GM18507 (cell line): ENCODE results near the gene CLDN24.
"Not testable (repeated sequence)": the region's sequence is repeated elsewhere in the genome, so short reads cannot be mapped to it uniquely, and the experiment has no call there.

Source experiments
- DNase-seq: peaks from one replicate; pipeline ENCODE4 v3.0.0; 2011; ENCODE audit warnings: low read depth; ENCODE audit not compliant: insufficient read length; ENCODE audit errors: extremely low spot score
- FAIRE-seq: peaks from 2 replicates; lab custom pipeline; 2011; peaks lifted over from hg19 to GRCh38; lab: Jason Lieb, UNC

CLDN24 gene

DNA sequence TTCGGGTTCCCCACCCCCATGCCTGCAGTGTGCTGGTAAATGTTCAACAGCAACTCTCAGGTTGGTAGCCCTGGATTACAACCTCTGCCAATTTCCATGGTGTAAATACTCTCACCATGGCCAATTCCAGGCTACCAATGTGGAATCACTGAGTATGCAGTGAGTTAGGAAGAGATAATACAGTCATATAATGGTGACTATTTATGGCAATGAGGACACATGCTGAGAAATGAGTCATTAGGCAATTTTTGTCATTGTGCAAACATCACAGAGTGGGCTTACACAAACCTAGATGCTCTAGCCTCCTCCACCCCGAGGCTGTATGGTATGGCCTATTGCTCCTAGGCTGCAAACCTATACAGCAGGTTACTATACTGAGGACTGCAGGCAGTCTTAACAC is 4.6 kb upstream of the CLDN24 start:
- FAIRE-seq (no peak), DNase-seq (no peak)

DNA sequence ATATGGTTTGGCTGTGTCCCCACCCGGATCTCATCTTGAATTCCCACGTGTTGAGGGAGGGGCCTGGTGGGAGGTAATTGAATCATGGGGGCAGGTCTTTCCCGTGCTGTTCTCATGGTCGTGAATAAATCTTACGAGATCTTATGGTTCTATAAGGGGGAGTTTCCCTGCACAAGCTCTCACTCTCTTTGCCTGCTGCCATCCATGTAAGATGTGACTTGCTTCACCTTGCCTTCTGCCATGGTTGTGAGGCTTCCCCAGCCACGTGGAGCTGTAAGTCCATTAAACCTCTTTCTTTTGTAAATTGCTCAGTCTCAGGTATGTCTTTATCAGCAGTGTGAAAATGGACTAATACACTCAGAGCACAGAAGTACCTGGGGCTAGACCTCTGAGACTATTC is 4.2 kb upstream of the CLDN24 start:
- not testable (repeated sequence) for FAIRE-seq, DNase-seq

DNA sequence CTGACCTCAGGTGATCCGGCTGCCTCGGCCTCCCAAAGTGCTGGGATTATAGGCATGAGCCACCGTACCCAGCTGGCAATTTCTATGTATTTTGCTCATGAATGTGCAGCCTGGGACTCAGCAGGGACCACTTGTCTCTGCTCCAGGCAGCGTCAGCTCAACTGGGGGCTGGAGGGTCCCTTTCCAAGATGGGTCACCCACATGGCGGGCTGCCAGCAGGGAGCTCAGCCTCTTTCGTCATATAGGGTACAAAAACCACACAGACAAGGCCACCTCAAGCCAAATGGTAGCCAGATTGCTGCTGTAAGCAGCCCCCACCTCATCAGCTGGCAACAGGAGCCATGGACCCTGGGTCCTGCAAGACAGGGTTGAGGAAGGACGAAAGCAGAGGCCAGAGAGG is 2.4 kb upstream of the CLDN24 start:
- no peak for FAIRE-seq
- DNase-seq: no peak

DNA sequence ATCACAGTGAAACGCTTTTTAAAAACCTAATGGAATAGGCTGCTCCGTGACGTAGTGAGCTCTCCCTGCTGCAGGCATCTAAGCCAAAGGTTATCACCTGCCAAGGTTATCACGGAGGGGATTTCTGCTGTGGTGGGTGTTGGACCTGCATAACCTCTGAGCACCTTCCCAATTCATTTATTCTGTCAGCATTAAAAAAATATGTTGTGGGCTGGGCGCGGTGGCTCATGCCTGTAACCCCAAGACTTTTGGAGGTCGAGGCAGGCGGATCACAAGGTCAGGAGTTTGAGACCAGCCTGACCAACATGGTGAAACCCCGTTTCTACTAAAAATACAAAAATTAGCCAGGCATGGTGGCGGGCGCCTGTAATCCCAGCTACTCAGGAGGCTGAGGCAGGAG is 1.8 kb upstream of the CLDN24 start:
- not testable (repeated sequence) for DNase-seq, FAIRE-seq

DNA sequence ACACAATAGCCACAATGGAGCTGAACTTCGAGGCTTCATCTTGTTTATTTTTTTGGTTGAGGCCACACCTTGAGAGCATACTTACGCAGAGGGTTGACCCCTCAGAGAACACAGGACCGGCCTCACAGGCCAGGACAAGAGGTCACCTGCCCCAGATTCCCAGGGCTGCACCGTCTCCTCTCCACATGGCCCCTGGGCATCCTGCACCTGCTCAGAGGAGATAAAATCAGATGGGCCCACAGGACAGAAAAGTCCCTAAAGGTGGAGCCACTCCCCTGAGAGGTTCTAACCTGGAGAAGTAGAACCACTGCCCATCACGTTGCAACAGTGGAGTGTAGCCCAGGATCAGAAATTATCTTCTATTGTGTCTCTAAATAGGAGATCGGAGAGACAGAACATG is 1.1 kb upstream of the CLDN24 start:
- DNase-seq (no peak), FAIRE-seq (no peak)

DNA sequence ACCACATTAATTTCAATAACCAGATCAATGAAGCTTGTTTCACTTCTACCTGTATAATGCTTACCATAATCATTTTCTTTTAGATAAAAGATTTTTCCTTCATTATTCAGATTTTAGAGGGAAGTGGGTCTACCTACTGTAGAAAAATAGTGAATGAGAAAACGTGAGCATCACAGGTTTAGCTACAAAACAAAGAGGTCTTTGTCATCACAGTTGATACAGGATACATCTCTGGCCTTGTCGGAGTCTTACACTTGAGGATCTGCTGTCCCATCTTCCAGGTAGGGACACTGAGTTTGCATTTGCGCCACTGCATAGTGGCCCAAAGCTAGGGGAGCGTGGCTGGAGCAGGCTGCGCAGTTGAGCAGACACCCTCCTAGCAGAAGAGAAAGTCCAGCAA is 710 bp downstream of the CLDN24 start:
- DNase-seq: no peak
- no peak for FAIRE-seq

DNA sequence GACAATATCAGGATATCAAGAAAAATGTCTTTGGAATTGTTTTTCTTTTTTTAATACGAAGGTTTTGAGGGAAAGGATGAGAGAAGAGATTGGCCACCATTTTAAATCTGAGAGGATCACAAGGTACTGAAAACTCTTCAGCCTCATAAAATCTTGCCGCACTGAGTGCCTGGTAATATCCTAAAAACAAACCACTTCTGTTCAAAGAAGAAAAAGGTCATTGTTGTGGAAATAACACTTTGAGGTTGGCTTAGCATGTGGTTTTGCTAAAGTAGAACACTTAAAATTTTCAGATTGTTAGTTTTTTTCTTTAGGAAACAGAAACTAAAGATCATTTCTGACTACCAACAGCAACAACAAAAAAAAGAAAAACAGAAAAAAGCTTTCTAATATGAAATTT is 1.1 kb downstream of the CLDN24 start:
- FAIRE-seq: peak; percentile 46
- no peak for DNase-seq

DNA sequence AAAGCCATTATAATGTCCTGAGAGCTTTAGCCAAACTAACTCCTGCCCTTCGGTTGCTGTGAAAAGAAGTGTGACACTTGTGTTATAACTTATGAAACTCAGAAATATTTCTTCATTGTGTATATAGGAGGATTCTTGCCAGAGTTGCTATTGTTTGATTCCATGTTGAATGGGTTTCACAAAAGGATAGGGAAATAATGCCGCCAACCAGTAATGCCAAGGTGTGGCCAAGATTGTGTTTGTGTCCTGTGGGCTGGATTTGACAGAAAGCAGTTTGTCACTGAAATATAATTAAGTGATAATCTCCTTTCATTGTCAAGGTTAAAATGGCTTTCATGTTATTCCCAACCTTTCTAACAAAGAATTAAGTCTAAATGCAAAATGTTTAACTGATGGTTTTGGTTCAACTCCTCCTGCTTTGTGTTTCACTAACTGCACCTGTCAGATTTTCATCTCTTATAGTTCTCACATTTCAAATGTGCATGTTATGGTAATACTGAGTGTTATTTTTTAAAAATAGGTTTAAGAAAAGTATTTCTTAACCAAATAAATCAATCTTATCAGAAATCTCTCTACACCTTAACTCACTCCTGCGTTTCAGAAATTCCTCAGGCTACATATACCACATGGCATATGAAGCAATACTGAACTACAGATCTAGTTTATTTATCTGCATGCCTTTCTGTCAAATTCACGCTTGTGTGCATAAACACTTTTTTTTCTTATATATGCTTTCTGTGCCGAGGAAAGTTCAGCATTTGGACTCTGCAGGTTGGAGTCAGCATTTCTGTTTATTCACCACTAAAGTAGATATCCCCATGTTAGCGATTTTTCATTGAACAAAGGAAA is 1.8 kb downstream of the CLDN24 start, which contains the start of gene CLDN22:
CLDN22 (minus strand) TSS at position 66 of the 849 bp plus-strand sequence; CDS start at position 8, 58 bp downstream.
- DNase-seq: no peak
- peak; percentile 12 for FAIRE-seq

DNA sequence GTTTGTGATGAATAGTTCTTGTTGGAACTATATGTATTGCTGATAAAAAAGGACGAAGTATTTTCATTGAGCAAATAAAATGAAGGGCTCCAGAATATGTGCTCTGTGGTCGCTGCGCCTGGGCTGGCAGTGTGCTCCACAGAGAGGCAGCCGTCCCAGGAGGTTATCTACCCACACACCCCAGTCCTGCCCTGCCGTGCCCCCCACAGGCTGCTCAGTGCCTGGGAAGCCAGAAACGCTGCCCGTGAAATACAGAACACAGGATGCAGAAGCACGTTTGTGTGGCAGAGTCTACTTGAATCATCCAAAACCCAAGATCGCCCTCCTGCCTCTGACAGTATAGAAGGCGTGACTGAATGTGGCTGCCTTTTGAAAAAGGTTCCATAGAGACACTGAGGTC is 3.6 kb downstream of the CLDN24 start:
- no peak for DNase-seq
- no peak for FAIRE-seq

DNA sequence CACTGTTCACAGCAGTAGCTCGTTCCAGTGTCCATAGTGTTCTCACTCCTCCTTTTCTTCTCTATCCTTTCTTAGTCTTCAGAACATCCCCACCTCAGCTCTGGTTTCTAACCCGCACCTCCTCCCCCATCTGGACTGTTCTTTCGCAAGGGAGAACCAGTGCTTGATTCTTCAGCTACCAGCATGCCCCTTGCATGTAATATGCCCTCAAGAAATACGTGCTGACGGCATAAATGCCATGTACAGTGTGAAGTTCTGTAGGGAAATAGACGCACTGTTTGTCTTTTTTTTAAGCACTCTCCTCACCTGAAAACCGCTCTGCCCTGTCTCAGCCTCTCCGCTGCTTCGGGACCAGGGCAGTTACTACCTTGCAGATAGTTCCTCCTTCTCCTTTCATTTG is 7.4 kb downstream of the CLDN24 start:
- FAIRE-seq (no peak), DNase-seq (no peak)

DNA sequence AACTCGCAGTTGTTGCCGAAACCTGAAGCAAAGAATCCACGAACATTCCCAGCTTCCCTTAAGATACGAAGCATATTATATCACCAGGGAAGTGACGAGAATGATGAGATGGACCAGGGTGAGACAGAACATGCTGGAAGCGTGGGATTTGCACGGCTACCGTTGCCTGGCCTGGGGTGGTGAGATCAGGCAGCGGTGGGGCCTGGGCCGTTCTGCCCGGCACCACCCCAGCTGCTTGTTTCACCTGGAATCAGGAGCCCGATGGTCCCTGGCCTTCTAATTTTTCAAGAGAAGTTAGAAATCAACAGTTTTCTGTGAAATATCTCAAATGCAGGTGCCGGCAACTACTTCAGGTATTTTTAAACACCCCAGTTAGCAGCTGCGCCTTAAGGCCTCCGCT is 7.9 kb downstream of the CLDN24 start:
- FAIRE-seq (no peak), DNase-seq (no peak)

DNA sequence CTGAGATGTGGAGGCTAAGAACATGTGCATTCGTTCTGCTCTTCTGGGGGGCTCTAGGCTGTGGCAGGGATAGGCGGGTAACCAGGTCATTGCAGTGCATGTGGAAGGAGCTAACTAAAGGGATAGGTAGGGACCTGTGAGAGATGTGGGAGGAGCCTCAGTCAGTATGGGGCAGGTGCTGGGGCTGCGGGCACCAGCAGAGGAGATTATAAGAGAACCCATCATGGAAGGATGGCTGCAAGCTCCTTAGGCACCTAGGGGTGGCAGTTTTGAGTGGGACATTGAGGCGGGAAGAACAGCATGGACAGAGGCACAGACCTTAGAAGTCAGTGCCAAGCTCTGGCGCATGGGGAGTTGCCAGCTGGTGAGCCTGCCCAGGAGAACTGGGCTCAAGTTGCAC is 9.4 kb downstream of the CLDN24 start:
- DNase-seq (no peak), FAIRE-seq (no peak)

DNA sequence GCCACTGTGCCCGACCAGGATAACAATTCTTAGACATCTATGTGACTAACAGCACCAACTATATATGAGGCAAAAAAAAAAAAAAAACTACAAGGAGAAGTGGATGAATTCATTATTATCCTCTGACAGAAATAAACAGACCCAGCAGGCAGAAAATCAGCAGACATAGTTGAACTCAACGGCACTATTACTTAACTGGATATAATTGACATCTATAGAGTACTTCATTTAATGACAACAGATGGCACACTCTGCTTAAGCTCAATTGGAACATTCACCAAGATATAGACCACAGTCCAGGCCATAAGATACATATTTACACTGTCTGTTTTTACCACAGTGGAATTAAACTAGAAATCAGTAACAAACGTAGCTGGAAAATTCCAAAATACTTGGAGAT is 15.4 kb downstream of the CLDN24 start:
- FAIRE-seq (no peak), DNase-seq (no peak)

DNA sequence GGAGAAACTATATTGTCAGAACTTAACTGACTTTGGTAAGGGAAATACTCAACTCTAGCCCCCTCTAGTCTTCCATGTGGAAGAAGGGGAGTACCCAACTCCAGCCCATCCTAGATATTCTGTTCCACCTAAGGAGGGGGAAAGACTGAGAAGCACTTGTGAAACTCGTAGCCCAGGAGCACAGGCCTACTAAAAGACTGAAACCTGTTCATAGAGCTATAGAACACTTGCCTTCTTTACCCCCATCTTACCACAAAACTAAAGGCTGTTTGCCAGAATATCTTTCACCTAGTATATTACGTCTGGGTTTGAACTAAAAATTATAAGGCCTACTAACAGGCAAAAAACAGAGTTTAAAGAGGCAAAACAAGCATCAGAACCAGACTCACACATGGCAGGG is 17.7 kb downstream of the CLDN24 start:
- FAIRE-seq: no peak
- no peak for DNase-seq

DNA sequence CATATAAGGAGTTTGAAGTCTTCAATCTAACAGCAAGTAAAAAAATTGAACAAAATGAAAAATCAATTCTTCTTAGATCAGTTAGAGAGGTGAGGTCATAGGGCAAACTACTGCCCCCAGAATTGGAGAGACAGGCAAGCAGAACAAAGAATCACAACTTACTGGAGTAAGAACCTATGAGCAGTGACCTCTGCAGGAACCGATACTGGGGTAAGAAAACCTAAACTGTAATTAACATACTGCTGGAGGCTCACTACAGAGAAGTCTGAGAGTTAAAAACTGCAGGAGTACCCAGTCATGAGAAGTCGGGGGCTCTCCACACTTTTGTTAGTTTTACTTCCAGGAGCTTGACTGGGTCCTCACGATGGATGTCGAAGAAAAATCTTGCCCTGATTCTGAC is 18.2 kb downstream of the CLDN24 start:
- FAIRE-seq (peak; percentile 24), DNase-seq (no peak)

DNA sequence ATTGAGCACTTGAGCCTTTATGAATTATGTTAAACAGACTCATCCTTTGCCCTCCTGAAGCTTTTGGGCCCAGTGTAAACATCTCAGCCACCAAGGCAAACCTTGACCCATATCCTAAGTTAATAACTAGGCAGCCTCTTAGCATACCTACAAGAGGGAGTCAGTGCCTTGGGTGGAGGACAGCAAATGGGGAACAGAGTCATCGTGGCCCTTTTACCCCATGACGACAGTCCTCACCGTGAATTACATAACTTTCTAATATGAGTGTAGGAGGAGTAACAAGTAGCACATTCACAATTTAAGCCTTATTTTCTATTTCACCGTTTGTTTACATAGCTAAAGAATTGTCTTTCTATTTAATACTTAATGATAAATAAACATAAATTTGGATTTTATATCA is 18.9 kb downstream of the CLDN24 start:
- DNase-seq (no peak), FAIRE-seq (no peak)

DNA sequence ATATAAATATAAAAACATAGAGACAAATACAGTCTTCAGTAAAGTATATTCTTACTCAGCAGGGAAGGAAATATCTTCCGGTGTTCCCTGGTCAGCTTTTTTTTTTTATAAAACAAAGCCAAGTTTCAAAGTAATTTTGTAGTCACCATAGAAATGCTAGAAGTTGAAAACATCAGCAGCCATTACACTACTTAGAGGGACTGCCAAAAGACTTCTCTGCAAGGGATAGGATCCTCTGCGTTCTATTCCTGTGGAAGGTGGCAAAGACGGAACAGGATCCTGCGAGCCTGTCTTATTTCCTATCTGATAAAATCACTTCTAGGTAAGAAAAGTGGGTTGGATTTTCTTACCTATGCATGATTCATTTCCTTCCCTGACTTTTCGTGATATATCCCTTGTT is 21.6 kb downstream of the CLDN24 start:
- DNase-seq: no peak
- no peak for FAIRE-seq

DNA sequence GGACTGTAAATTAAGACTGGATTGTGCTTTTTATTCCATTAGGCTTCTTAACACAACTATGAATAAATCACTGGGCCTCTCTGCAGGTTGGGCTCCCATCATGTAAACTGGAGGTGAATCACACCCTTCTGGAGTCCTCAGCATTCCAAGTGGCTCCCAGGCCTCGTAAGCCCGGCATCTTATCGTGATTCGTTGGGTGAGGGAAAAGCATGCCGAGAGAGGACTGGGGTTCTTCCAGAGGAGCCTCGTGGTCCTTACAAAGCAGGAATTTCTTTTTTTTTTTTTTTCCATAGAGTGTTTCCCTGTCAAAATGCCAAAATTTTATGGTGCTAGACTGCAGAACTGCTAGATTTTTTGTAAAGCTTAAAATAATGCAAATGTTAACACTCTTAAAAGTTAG is 22.2 kb downstream of the CLDN24 start:
- FAIRE-seq: no peak
- DNase-seq: no peak

DNA sequence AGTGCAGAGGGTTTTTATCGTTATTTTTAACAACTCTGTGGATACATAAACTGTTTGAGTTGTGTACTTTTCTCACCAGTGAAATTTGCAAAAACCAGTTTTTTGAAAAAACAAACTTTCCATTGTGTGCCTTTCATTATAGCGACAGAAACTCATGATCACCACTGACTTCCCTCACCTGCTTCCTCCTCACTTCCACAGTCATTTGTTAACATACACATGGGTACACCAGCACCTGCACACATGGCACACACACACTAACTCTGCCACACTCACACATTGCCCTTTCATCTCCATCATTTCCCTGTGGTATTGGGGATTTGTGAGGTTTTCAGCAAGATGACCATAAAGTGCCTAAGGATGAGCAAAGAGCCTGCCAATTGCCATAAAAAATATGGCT is 22.8 kb downstream of the CLDN24 start:
- no peak for DNase-seq
- FAIRE-seq: peak; percentile 84

DNA sequence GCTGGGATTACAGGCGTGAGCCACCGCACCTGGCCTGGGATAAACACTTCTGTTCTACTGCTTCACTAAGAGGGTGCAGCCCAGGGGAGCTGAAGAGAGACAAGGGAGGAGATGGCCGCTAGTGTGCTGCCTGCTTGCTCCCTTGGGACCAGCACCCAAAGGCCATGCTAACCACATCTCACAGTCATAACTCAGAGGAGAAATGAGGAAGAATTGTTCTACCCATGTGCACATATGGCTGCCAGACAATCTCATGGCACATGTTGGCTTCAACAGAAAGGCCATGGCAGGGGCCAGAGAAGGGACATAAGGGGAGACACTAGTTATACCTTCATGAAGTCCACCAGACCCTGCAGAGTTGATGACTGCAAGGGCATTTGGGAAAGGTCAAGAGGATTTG is 24.6 kb downstream of the CLDN24 start:
- FAIRE-seq (peak; percentile 88), DNase-seq (peak; percentile 25)

DNA sequence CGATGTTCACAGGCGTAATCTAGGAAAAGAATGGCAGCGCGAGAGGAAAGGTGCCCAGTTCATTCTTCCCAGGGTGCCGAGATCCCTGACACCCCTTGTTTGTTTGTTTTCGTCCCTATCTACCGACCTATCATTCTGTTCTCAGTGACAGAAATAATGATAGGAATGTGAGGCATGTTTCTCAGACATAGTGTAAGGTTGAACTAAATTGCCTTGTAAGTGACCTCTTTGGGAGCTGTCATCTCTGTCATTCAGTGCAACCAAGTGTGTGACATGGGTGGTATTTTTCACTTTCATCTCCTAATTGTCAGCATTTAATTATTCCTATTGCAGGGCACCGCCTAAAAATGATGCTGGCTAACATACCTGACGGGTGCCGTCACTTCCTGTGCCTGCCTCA is 26.5 kb downstream of the CLDN24 start:
- FAIRE-seq (no peak), DNase-seq (no peak)

DNA sequence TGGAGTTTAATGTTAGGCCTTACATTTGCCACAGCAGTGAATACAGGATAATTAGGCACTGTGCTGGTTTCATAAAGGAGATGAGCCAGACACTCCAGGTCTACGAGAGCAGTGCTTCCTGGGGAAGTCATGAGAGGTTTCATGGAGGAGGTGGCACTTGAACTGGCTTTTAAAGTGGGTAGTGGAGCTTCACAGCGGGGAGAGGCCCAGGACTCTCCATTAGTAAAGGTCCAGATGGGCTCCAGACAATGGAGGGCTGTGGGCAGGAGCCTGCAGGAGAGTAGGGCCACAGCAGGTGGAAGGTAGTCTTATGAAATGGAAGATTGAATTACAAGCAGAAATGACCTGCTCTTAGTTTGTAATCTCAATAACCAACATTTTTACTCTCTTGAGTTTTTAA is 31.2 kb downstream of the CLDN24 start:
- no peak for DNase-seq

More for the DNA sequence above, 31.2 kb downstream of the CLDN24 start:
- no peak for FAIRE-seq
